NCI-H2227 treated with DMSO at 0.1 percent for 48 hours (cell line): ENCODE data around the gene CHCHD1.
"Not testable (repeated sequence)": the region's sequence is repeated elsewhere in the genome, so short reads cannot be mapped to it uniquely, and the experiment has no call there.

Source experiments
- DNase-seq: peaks from one replicate; lab custom pipeline; 2025; lab: John Stamatoyannopoulos, UW

CHCHD1 gene

GRCh38 chr10:73793456-73793855 is 11.6 kb downstream of the CHCHD1 start:
- DNase-seq: no peak

- DNase-seq: not testable (repeated sequence)
Observed at GRCh38 chr10:73795491-73795890, 13.6 kb downstream of the CHCHD1 start.

GRCh38 chr10:73796035-73796434 is 14.2 kb downstream of the CHCHD1 start:
- DNase-seq: not testable (repeated sequence)

GRCh38 chr10:73796766-73797165 is 14.9 kb downstream of the CHCHD1 start:
- no peak for DNase-seq

- DNase-seq: no peak
Observed at GRCh38 chr10:73797324-73798025, 15.6 kb downstream of the CHCHD1 start.

- no peak for DNase-seq
Observed at GRCh38 chr10:73798087-73798486, 16.2 kb downstream of the CHCHD1 start.

GRCh38 chr10:73798927-73799560 is 17.2 kb downstream of the CHCHD1 start:
- no peak for DNase-seq

- no peak for DNase-seq
Observed at GRCh38 chr10:73799899-73800559, 18.2 kb downstream of the CHCHD1 start.

- no peak for DNase-seq
Observed at GRCh38 chr10:73800560-73801252, 18.9 kb downstream of the CHCHD1 start.

- DNase-seq: no peak
Observed at GRCh38 chr10:73801253-73801590, 19.4 kb downstream of the CHCHD1 start.

GRCh38 chr10:73802276-73802991 is 20.6 kb downstream of the CHCHD1 start:
- no peak for DNase-seq

GRCh38 chr10:73803680-73804286 is 21.9 kb downstream of the CHCHD1 start:
- DNase-seq: no peak

GRCh38 chr10:73806176-73806950 is 24.5 kb downstream of the CHCHD1 start:
- no peak for DNase-seq

GRCh38 chr10:73807471-73807870 is 25.6 kb downstream of the CHCHD1 start:
- DNase-seq: no peak

- no peak for DNase-seq
Observed at GRCh38 chr10:73808021-73808815, 26.4 kb downstream of the CHCHD1 start.

GRCh38 chr10:73809061-73809818 is 27.4 kb downstream of the CHCHD1 start:
- no peak for DNase-seq

- no peak for DNase-seq
Observed at GRCh38 chr10:73810358-73810734, 28.5 kb downstream of the CHCHD1 start.

GRCh38 chr10:73810735-73811465 is 29.1 kb downstream of the CHCHD1 start:
- DNase-seq: no peak

GRCh38 chr10:73812657-73813056 is 30.8 kb downstream of the CHCHD1 start:
- DNase-seq: no peak
